A673 (cell line): ENCODE data around the gene MSN. TPM values are rescaled to one million over a fixed set of nuclear protein-coding genes. Genes with fewer than 3 reads are reported as not detected.
"Not testable (repeated sequence)": the region's sequence is repeated elsewhere in the genome, so short reads cannot be mapped to it uniquely, and the experiment has no call there.

Experiments
- Bru-seq: library from RNA; stranded (reverse); fragments of 400-500 nt; gene quantifications from one replicate; lab custom pipeline; 2021; lab: Mats Ljungman, UMichigan
- BruChase-seq, 2 experiments: library from RNA; stranded (reverse); fragments of 400-500 nt; gene quantifications; one replicate each; lab custom pipeline; 2021; lab: Mats Ljungman, UMichigan
- BruUV-seq: library from RNA; stranded (reverse); fragments of 400-500 nt; replicated peaks from 2 replicates; lab custom pipeline; 2021; lab: Mats Ljungman, UMichigan
- CTCF ChIA-PET: fragments of 300-600 bp; sonication (Branson Sonifier 250); formaldehyde crosslinking; loops from one replicate; lab custom pipeline; 2022; ENCODE audit warnings: antibody characterized with exemption; lab: Charles Lee
- POLR2A ChIA-PET: fragments of 300-600 bp; sonication (Branson Sonifier 250); formaldehyde crosslinking; loops from one replicate; lab custom pipeline; 2022; ENCODE audit warnings: antibody characterized with exemption; ENCODE audit not compliant: low non-redundant PET; lab: Charles Lee
- DNase-seq: peaks from one replicate; pipeline ENCODE4 v3.0.0-alpha.2; 2015; ENCODE audit warnings: low spot score
- H3K27ac ChIP-seq: fragments of 200-600 bp; sonication (generic); 2 replicates; pipeline ENCODE4 v1.5.1; 2016; ENCODE audit warnings: mixed run types, low read depth, mild to moderate bottlenecking, mixed read lengths, antibody characterized with exemption, low read length; ENCODE audit not compliant: poor library complexity, severe bottlenecking
- H3K27me3 ChIP-seq: fragments of 200-600 bp; sonication (generic); replicated peaks from 2 replicates; pipeline ENCODE4 v1.6.1; 2017; ENCODE audit warnings: mixed run types, low read depth, mild to moderate bottlenecking, mixed read lengths, antibody characterized with exemption, low read length; ENCODE audit not compliant: insufficient read depth, poor library complexity
- H3K36me3 ChIP-seq: fragments of 200-600 bp; sonication (generic); 2 replicates; pipeline ENCODE4 v1.6.1; 2016; ENCODE audit warnings: mixed run types, mild to moderate bottlenecking, mixed read lengths, antibody characterized with exemption, low read length; ENCODE audit not compliant: insufficient read depth, poor library complexity, severe bottlenecking
- H3K4me1 ChIP-seq: fragments of 200-600 bp; sonication (generic); 2 replicates; pipeline ENCODE4 v1.6.1; 2017; ENCODE audit warnings: mixed run types, mild to moderate bottlenecking, mixed read lengths, antibody characterized with exemption, low read length; ENCODE audit not compliant: insufficient read depth, poor library complexity, severe bottlenecking
- H3K4me3 ChIP-seq: fragments of 200-600 bp; sonication (generic); 2 replicates; pipeline ENCODE4 v1.5.1; 2016; ENCODE audit warnings: low read depth, mixed run types, mild to moderate bottlenecking, mixed read lengths, low read length; ENCODE audit not compliant: poor library complexity, severe bottlenecking
- H3K9me3 ChIP-seq: fragments of 200-600 bp; sonication (generic); 2 replicates; pipeline ENCODE4 v1.6.1; 2016; ENCODE audit warnings: mixed run types, low read depth, mild to moderate bottlenecking, mixed read lengths, antibody characterized with exemption, low read length; ENCODE audit not compliant: poor library complexity, severe bottlenecking
- EZH2 ChIP-seq: fragments of 200-600 bp; sonication (generic); IDR thresholded peaks from 2 replicates; pipeline ENCODE4 v1.6.1; 2017; ENCODE audit warnings: borderline replicate concordance, low read depth, mild to moderate bottlenecking, mixed read lengths, antibody characterized with exemption, low read length; ENCODE audit not compliant: poor library complexity, severe bottlenecking
- intact Hi-C: fragments of 100-400 bp; cut with micrococcal nuclease; formaldehyde crosslinking; loops from one replicate; pipeline ENCODE4 v1.10.0; 2022; ENCODE audit not compliant: unreplicated experiment
- long read RNA-seq: library from polyadenylated mRNA; stranded (forward); transcript quantifications from one replicate; pipeline ENCODE4 v2.0.0, GENCODE V29; 2022
- total RNA-seq: library from RNA; stranded (reverse); gene quantifications from 2 replicates; pipeline ENCODE4 v1.2.3, GENCODE V29; 2021
- TF ChIP-seq, protein P1 (sequence below): fragments of 300-800, 200-600 bp; sonication (generic); conservative IDR thresholded peaks from 2 replicates; pipeline ENCODE4 v1.5.1; 2017; ENCODE audit warnings: low read depth, mild to moderate bottlenecking, antibody characterized with exemption, low read length, moderate library complexity, mixed read lengths

Gene MSN
- total RNA-seq (415 and 468 TPM in 2 replicates), Bru-seq, nascent RNA (percentile 94 among the genes with signal in this experiment), BruChase-seq, experiment 1, labeled RNA remaining after a 2-hour chase (percentile 90 among the genes with signal in this experiment), BruChase-seq, experiment 2, labeled RNA remaining after a 6-hour chase (percentile 96 among the genes with signal in this experiment)
- long read RNA-seq, transcript MSN-201 (13 exons, 3,944 nt) = major isoform, 747 of 977 reads
- long read RNA-seq, partial matches to known transcripts = 188 of 977 reads
- long read RNA-seq, other reads (novel, unspliced or antisense) = 42 of 977 reads

DNA sequence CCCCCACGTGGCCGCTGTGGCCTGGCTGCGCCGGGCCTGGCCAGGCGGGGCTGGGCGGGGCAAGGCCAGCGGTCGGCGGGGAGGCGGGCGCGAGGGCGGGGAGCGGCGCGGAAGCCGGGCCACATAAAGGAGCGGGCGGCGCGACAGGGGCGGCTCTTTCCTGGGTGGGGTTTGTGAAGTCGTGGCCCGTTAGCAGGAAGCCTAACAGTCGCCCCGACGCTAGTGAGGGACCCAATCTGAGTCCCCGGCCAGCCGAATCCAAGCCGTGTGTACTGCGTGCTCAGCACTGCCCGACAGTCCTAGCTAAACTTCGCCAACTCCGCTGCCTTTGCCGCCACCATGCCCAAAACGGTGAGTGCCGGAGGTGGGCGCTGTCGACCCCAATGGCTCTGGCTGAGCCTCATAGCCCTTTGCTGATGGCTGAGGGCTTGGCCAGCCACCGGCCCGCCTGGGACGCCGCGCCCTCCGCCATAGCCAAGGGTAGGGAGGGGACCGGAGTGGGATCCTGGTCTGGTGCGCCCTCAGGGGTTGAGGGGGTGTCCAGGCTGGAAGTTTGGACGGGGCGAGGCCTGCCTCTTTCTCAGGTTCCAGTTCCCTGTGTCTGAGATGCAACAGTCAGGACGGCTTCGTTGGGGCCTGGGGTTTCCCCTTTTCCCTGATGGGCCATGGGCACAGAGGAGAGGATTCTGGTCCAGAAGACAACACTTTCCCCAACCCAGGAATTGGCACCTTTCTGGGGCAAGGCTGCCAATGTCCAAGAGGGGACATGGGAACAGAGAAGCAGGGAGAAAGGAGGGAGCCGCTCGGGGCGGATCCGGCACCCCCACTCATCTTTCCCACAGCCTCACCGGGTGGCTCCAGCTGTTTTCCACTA, at the start of gene MSN:
Gene MSN, plus strand, starts transcription at position 152 of the 874 bp plus-strand sequence. Its CDS starts 188 bp downstream, at position 340.
- ChIA-PET POLR2A (no interaction called here), CTCF (interaction anchor here (1.0 kb wide), 1 partner anchor 36 kb away, joined by 6 read pairs; no protein-coding TSS in a partner anchor)
- peak within 1 kb of the TSS; percentile 77 for H3K4me3 ChIP-seq
- no peak for TF ChIP-seq EZH2
- TF ChIP-seq, protein P1, sequence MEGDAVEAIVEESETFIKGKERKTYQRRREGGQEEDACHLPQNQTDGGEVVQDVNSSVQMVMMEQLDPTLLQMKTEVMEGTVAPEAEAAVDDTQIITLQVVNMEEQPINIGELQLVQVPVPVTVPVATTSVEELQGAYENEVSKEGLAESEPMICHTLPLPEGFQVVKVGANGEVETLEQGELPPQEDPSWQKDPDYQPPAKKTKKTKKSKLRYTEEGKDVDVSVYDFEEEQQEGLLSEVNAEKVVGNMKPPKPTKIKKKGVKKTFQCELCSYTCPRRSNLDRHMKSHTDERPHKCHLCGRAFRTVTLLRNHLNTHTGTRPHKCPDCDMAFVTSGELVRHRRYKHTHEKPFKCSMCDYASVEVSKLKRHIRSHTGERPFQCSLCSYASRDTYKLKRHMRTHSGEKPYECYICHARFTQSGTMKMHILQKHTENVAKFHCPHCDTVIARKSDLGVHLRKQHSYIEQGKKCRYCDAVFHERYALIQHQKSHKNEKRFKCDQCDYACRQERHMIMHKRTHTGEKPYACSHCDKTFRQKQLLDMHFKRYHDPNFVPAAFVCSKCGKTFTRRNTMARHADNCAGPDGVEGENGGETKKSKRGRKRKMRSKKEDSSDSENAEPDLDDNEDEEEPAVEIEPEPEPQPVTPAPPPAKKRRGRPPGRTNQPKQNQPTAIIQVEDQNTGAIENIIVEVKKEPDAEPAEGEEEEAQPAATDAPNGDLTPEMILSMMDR = peak; percentile 33; the same call in 1 of the 2 replicates
- BruUV-seq = TSS peak; percentile 56
- DNase-seq = peak; percentile 57
- no peaks in the 10 kb centered on the region for H3K36me3 ChIP-seq
- H3K9me3 ChIP-seq = no peaks in the 10 kb centered on the region
- H3K27me3 ChIP-seq = no peaks in the 10 kb centered on the region
- H3K27ac ChIP-seq = peak within 1 kb of the TSS; percentile 93
- intact Hi-C loops = loop anchor here (5.0 kb wide), 2 partner anchors 35 to 70 kb away; no protein-coding TSS in a partner anchor
- peaks cover 20% of the 10 kb centered on the region for H3K4me1 ChIP-seq

DNA sequence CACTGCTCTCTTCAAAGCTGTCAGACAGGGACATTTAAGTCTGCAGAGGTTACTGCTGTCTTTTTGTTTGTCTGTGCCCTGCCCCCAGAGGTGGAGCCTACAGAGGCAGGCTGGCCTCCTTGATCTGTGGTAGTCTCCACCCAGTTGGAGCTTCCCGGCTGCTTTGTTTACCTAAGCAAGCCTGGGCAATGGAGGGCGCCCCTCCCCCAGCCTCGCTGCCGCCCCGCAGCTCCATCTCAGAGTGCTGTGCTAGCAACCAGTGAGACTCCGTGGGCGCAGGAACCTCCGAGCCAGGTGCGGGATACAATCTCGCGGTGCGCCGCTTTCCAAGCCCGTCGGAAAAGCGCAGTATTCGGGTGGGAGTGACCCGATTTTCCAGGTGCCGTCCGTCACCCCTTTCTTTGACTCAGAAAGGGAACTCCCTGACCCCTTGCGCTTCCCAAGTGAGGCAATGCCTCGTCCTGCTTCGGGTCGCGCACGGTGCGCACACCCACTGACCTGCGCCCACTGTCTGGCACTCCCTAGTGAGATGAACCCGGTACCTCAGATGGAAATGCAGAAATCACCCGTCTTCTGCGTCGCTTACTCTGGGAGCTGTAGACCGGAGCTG, 47.3 kb upstream of the MSN start:
- H3K4me3 ChIP-seq, CTCF ChIA-PET, BruUV-seq: not testable (repeated sequence)

DNA sequence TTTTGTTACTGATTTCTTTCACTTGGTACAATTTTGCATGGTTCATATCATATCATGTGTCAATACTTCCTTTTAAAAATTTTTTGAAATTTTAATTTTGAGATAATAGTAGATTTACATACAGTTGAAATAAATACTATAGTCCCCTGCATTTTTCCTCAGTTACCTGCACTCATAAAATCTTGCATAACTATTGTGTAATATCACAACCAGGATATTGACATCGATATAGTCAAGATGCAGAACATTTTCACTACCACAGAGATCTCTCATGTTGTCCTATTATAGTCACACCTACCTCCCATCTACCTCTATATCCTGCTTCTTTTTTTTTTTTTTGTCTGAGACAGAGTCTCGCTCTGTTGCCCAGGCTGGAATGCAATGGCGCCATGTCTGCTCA, 36.7 kb upstream of the MSN start:
- no peaks in the 10 kb centered on the region for H3K4me1 ChIP-seq
- no peaks in the 10 kb centered on the region for H3K9me3 ChIP-seq
- H3K27ac ChIP-seq = no peak overlapping the region
- no peaks in the 10 kb centered on the region for H3K27me3 ChIP-seq
- TF ChIP-seq, protein P1 = no peak
- no peak for TF ChIP-seq EZH2
- no peak overlapping the region for H3K4me3 ChIP-seq
- intact Hi-C loops = no loop called here
- no peak for DNase-seq
- BruUV-seq = no TSS peak
- POLR2A ChIA-PET = no interaction called here
- CTCF ChIA-PET = no interaction called here
- no peaks in the 10 kb centered on the region for H3K36me3 ChIP-seq

More for the DNA sequence above, 47.3 kb upstream of the MSN start:
- H3K4me1 ChIP-seq, H3K36me3 ChIP-seq, H3K27me3 ChIP-seq, POLR2A ChIA-PET, DNase-seq, H3K9me3 ChIP-seq, intact Hi-C loops, H3K27ac ChIP-seq: not testable (repeated sequence)
